ENCODE results near the gene CD8B2.

DNA sequence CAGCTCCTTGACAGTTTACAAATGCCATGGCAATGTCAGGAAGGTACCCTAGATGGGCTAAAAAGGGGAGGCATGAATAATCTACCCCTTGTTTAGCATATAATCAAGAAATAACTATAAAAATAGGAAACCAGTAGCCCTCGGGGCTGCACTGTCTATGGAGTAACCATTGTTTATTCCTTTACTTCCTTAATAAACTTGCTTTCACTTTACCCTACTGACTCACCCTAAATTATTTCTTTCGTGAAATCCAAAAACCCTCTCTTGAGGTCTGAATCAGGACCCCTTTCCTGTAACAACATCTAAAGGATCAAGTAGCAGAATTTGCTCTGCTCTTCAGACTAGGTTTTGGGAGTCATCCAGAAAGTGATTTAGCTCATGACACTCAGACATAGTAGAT is 43.7 kb downstream of the CD8B2 start:
- TF ChIP-seq, protein P1, sequence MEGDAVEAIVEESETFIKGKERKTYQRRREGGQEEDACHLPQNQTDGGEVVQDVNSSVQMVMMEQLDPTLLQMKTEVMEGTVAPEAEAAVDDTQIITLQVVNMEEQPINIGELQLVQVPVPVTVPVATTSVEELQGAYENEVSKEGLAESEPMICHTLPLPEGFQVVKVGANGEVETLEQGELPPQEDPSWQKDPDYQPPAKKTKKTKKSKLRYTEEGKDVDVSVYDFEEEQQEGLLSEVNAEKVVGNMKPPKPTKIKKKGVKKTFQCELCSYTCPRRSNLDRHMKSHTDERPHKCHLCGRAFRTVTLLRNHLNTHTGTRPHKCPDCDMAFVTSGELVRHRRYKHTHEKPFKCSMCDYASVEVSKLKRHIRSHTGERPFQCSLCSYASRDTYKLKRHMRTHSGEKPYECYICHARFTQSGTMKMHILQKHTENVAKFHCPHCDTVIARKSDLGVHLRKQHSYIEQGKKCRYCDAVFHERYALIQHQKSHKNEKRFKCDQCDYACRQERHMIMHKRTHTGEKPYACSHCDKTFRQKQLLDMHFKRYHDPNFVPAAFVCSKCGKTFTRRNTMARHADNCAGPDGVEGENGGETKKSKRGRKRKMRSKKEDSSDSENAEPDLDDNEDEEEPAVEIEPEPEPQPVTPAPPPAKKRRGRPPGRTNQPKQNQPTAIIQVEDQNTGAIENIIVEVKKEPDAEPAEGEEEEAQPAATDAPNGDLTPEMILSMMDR (IDR thresholded peaks at IDR 0.05): no peak
- TF ChIP-seq EP300 (IDR thresholded peaks at IDR 0.05) (no peak), POLR2A (IDR thresholded peaks at IDR 0.05) (no peak)

Measured in tibial nerve (tissue), 4 donors.